Fibroblast of lung (primary cell): ENCODE data around the gene AKTIP.

Experiments
- EZH2 ChIP-seq: IDR thresholded peaks from 2 replicates; pipeline ENCODE4 v1.5.1; 2012; ENCODE audit warnings: low read length, control low read depth, mild to moderate bottlenecking; ENCODE audit errors: missing control alignments
- TF ChIP-seq, protein P1 (sequence below), 2 donors: IDR thresholded peaks in 1 of 2; conservative IDR thresholded peaks in 1 of 2; 1 replicate in 1 of 2; 2 replicates in 1 of 2; pipeline ENCODE4 v1.5.1; 2011 to 2012; ENCODE audit warnings: low read length in 2 of 2, control low read depth in 1 of 2, inconsistent platforms in 1 of 2, low read depth in 1 of 2, mild to moderate bottlenecking in 1 of 2

DNA sequence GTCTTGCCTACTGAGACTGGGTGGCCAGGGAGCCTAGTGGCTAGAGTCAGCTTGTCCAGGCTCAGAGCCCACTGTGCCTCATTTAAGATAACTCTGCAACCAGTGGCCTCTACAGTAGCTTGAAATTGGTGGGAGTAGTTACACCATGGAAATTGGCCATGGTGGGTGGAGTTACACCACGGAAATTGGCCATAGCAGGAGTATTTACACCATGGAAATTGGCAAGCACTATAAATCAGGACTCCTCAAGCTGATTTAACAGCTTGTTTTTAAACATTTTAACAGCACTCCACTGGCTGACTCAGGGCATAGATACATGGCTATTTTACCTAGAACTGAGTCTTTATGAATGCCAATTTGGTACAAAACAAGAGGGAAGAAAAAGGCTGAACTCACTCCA lies 27.7 kb upstream of the AKTIP start:
- TF ChIP-seq, protein P1, sequence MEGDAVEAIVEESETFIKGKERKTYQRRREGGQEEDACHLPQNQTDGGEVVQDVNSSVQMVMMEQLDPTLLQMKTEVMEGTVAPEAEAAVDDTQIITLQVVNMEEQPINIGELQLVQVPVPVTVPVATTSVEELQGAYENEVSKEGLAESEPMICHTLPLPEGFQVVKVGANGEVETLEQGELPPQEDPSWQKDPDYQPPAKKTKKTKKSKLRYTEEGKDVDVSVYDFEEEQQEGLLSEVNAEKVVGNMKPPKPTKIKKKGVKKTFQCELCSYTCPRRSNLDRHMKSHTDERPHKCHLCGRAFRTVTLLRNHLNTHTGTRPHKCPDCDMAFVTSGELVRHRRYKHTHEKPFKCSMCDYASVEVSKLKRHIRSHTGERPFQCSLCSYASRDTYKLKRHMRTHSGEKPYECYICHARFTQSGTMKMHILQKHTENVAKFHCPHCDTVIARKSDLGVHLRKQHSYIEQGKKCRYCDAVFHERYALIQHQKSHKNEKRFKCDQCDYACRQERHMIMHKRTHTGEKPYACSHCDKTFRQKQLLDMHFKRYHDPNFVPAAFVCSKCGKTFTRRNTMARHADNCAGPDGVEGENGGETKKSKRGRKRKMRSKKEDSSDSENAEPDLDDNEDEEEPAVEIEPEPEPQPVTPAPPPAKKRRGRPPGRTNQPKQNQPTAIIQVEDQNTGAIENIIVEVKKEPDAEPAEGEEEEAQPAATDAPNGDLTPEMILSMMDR (conservative IDR thresholded peaks at IDR 0.05 in 1 of 2, IDR thresholded peaks at IDR 0.05 in 1 of 2; ENCODE audit: low read depth in 1 of 2, low read length in 2 of 2), result no peak
- no peak for TF ChIP-seq EZH2
